ENCODE data around the gene RPS6KB2.

Gene RPS6KB2

DNA sequence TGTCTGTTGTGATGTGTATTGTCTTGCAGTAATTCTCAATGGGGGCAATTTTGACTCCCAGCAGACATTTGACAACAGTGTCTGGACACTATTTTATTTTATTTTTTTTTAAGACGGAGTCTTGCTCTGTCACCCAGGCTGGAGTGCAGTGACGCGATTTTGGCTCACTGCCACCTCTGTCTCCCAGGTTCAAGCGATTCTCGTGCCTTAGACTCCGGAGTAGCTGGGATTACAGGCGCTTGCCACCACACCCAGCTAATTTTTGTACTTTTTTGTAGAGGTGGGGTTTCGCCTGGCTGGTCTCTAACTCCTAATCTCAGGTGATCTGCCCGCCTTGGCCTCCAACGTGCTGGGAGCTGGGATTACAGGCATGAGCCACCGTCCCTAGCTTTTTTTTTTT lies 1.4 kb downstream of the RPS6KB2 start:
- DNase-seq, result no peak

DNA sequence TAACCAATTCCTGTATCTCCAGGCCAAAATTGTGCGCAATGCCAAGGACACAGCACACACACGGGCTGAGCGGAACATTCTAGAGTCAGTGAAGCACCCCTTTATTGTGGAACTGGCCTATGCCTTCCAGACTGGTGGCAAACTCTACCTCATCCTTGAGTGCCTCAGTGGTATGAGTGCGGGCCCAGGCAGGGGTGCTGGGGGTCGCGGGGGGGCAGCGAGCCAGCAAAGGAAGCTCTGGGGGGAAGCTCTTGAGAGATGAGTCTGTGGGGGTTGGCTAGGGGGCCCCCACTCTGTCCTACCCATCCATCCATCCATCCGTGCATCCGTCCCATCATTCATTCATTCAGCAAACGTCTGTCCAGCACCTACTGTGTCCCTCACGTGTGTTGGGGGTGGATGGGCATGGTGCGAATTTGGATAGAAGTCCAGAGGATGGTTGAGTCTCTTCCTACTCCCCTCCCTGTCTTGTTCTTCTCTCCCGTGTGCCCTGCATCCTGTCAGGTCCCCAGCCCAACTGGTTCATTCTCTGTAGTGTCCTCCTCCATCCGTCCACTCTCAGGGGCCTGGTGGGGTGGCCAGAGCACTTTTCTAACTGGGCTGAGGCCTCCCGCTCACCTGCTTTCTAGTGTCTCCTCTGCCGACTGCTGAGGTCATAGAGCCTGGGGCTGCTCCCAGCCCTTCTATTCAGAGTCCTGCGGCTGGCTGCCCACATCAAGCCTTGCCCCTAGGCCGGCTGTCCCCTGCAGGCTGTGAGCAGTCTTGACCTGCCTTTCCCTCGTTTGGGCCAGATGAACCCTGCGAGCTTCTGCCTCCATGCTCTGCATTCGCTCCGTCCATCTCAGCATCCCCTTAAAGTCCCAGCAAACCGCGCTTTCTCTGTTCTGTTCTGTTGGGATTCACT lies 3.3 kb downstream of the RPS6KB2 start:
- DNase-seq, result no peak

DNA sequence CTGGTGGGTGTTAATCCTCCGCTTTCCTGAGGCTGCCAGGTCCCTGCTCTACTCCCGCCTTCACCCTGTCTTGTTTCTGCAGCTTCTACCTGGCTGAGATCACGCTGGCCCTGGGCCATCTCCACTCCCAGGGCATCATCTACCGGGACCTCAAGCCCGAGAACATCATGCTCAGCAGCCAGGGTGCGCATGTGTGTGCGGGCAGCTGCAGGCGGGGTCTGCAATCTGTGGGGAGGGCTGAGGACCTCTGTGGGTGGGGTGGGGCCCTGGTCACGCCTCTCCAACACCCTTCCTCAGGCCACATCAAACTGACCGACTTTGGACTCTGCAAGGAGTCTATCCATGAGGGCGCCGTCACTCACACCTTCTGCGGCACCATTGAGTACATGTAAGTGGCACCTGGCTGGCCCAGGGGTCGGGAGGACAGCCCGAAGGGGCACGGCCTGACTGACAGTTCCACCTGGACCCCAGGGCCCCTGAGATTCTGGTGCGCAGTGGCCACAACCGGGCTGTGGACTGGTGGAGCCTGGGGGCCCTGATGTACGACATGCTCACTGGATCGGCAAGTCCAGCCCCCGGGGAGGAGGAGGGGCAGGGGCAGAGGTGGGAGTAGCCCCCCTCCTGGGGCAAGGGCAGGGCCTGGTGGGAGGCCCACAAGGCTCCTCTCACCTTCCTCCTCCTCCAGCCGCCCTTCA lies 4.5 kb downstream of the RPS6KB2 start:
- no peak for DNase-seq

DNA sequence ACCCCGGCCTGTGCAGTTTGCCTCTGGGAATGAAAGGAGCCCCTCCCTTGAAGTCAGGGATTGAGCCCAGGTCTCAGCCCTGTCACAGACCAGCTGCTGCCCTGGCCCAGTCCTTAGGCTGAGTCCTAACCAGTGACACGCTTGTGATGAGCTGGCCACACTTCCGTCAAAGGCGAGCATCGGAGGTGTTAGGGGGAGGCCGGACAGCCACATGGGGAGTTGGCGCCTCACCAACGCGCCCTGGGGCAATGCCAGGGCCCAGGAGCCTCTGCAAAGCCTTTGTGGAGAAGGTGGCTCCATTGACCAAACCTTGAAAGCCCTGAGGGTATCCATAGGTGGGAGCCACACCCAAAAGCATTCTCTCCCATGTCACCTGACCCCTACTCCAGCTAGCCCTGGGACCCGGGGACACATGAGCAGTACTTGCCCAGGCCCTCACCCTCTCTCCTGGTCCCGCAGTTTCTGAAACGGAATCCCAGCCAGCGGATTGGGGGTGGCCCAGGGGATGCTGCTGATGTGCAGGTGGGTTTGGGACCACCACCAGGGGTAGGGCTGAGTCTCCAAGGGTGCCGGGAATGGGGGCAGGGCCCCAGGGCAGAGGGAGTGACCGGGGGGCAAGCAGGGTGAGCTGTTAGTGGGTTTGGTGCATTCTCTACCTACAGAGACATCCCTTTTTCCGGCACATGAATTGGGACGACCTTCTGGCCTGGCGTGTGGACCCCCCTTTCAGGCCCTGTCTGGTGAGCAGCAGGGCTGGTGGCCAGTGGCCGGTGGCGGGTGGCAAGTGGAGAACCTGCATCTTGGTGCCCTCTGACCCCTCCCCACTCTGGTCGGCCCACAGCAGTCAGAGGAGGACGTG lies 5.5 kb downstream of the RPS6KB2 start:
- DNase-seq, result no peak

DNA sequence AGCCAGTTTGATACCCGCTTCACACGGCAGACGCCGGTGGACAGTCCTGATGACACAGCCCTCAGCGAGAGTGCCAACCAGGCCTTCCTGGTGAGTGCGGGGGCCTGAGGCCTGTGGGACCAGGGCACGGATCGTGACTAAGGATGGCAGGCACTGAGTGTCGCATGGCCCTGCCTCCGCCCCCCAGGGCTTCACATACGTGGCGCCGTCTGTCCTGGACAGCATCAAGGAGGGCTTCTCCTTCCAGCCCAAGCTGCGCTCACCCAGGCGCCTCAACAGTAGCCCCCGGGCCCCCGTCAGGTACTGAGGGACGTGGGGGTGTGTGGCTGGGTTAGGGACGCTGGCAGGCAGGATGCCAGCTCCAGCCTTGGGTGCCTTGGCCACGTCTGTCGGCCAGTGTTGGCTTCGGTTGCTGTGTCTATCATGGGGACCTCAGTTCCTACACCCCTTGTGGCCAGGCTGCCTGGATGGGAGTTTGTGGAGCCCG lies 6.1 kb downstream of the RPS6KB2 start:
- no peak for DNase-seq

DNA sequence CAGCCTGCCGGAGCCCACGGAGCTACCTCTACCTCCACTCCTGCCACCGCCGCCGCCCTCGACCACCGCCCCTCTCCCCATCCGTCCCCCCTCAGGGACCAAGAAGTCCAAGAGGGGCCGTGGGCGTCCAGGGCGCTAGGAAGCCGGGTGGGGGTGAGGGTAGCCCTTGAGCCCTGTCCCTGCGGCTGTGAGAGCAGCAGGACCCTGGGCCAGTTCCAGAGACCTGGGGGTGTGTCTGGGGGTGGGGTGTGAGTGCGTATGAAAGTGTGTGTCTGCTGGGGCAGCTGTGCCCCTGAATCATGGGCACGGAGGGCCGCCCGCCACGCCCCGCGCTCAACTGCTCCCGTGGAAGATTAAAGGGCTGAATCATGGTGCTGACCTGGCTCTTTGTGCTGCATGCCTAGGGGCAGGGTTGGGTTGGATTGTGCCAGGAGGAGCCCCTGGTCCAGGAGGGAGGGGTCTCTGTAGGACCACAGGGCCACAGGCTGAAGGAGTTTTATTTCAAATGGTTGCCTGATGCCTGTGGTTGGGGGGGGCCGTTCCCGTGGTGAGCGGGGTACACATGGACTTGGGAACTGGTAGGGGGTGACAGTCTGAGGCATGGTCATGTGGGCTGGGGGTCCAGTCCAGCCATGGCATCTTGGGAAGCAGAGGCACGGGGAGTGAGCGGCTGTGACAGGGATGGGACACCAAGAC lies 6.9 kb downstream of the RPS6KB2 start:
- DNase-seq, result no peak

DNA sequence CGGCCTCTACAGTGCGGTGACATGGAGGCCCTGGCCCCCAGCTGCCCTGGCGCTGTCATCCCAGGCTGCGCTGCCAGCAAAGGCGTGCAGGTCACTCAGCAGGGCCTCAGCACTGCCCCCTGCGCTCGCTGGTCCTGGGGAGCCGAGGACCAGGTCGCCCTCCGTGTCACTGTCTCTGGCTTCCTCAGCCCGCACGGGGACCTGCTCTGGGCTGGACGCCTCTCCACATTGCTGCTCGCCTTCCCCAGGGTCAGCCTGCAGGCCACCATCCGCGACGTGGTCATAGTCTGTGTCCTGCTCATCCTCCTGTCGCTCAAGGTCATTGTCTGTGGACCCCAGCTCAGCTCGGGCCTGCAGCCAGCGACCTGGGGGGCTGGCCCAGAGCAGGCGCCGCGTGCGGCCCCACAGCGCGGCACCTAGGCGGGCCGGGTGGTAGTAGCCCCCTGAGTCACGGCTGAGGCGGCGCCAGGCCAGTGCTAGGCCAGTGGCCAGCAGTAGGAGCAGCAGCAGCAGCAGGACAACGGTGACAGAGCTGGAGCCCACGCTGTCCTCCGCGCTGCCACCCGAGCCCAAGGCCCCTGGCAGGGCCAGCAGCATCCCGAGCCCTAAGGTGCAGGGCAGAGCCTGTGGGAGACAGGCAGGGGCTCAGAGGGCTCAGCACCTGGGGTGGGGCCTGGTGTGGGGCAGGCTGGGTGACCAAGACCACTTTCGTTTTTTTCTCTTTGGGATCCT lies 7.6 kb downstream of the RPS6KB2 start:
- no peak for DNase-seq

DNA sequence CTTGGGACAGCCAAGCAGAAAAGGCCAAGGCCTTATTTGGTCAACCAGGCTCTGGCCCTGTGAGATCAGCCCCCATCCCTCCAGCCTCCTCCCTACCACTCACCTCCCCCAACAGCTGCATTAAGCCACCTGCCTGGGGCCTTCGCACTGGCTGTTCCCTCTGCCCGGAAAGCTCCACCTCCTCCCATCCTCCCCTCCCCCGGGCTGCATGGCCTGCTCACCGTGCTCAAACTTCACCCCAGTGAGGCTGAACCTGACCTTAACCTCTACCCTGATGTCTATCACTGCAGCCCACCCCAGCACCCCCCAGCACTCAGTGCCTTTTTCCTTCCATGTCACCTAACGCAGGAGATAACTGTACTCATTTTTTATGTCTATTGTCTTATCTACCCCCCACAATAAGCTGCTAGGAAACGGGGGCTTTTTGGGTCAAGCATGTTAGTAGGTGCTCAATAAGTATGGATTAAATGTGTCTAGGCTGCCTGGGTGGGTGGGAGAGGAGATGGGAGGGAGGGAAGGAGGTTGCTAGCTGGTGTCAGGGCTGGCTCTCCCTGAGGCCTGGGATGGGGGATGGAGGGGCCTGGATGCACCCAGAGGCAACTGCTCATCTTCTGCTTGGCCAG lies 8.3 kb downstream of the RPS6KB2 start:
- DNase-seq, result peak; percentile 55

DNA sequence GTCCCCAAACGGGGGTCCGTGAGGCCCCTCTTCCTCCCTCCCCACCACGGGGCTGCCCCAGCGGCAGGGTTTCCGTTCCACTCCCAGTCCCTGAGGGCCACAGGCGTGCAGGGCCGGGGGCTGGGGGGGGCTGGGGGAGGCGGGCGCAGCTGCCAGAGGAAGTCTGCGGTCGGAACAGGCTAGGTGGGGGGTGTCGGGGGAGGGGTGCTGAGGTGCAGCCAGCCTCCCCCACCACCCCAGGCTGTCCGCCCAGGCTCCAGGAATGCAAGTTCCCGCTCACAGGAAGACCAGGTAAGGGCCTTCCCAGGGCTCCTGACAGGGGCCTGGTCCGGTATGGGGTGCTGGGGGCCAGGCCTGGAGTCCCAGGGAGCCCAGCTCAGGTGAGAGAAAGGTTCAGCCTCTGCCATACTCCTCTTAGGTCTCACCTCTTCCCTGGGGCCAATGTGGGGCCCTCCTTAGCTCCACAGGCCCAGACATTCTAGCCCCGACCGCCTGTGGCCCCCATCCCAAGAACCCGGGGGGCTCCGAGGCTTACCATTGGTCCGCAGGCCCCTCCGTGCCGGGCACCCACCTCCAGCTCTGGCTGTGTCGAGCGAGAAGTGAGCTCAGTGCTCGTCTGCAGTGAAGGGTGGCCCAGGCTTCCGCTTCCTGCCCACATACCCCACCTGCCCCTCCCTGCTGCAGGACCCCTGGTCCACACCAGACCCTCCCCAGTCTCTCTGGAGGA lies 9.0 kb downstream of the RPS6KB2 start, which contains the start of gene PTPRCAP:
Gene PTPRCAP (minus strand): TSS at position 601 of the 727 bp plus-strand sequence. CDS start 63 bp downstream, at position 538.
- DNase-seq, result peak; percentile 18

DNA sequence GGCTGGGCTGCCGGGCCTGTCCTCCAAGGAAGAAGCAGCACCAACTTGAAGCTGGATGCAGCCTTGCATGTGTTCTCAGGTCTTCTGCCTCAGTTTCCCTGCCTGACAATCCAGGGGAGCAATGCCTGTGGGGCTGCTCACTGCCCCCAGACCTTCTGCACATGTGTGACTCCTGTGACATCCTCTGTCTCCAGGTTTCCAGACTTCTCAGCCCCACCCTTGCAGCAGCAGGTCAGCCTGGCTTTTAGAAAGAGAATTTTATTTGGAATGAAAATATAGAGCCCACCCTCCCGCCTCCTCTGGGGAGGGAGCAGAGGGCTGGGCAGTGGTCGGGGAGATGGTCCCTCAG lies 9.5 kb downstream of the RPS6KB2 start:
- DNase-seq, result no peak

DNA sequence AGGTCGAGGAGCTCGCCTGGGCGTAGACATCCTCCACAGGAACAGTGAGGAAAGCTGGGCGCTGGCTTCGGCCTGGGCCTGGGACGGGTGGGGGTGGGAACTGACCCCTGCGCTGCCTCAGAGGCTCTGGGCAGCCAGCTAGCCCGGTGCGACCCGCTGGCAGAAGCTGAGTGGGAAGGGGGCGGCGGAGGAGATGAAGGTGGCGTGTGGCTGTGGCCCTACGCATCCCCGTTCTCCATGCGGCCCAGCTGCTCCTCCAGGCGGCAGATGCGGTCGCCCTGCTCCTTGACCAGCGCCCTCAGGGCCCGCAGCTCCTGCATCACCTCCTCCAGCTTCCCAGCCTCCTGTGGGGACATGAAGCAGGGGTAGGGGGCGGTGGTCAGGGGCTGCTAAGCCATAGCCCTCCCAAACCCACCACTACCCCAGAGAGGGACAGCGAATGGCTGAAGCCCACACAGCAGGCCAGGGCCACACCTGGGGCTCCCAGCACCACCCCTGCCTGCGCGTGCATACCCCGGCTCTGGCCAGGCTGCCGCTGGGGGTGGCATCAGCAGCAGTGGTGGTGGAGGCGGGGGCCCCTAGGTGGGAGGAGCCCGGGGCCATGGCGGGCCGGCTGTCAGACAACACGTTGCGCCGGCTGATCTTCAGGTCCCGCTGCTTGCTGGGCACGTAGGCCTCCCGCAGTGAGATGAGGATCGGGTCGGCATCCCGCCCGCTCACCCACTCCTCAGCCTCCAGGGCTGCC lies 10.0 kb downstream of the RPS6KB2 start:
- no peak for DNase-seq

DNA sequence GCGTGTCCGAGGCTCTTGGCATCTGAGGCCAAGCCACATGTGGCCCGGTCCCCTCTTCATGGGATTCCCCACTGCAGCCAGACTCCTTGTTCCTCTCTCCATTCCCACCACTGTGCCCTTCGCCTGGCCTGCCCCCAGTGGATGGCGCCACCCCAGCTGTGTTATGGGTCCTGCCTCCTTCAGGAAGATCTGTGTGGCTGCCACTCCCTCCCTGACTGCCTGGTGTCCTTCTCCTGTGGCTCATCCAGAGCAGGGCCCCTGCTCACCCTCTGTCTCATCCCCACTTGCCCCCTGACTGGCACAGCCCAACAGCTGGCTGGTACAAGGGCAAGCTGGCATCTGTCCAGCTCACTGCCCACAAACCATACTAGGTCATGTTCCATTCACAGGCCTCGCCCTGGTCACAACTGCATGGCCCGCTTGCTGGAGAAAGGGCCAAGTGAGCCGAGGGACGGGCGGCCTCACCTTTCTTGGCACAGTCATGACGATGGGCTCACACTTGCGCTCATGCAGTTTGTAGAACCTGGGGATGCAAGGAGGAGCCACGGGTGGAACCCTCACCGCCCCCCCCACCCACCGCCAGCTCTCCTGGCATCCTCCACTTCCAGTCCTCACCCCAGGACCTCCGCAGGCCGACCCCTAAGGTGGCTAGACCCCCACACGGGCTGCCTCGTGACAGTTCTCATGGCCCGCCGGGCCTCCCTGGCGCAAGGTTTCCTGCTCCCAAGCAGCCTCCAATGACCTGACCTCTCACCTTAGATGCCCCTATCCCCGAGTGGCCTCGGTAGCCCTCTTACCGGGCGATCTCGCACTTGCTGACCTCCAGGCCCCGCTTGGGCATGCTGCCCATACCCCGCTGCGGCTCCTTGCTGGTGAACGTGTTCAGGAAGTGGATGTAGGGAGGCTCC lies 11.3 kb downstream of the RPS6KB2 start:
- DNase-seq, result peak; percentile 23

DNA sequence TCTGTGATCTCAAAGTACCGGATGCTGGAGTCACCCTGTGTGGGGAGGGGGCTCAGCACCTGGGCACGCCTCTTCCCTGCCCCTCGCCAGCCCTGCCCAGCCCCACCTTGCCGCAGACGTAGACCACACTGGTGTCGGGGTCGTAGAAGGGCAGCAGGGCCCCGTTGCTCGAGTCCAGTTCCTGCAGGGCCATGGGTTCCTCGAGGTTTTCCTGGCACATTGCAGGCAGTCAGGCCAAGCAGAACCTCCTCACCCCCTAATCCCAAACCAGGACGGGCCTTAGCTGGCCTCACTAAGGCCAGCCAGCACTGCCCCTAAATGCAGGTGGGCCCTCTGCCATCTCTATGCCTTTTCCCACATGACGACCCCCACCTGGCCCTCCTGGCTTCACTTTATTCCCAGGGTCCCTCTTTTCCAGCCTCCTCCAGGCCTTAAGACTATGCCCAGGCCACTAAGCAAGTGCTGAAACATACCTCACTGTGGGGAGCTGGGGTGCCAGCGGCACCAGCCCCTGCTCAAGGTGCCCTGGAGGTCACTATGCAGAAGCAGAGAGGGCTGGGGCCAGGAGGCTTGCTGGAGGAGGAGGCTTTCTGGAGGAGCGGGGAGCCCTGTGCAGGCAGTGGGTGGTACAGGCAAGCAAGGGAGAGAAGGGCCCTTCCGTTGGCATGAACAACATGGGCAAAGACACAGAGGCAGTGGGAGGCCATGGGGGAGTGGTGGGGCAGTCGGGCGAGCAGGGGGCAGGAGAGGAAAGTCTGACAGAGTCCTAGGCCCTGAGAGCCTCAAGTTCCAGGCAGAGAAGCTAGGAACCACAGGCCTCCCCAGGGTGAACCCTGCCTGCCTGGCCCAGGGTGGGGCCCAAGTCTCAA lies 12.2 kb downstream of the RPS6KB2 start:
- DNase-seq, result no peak

DNA sequence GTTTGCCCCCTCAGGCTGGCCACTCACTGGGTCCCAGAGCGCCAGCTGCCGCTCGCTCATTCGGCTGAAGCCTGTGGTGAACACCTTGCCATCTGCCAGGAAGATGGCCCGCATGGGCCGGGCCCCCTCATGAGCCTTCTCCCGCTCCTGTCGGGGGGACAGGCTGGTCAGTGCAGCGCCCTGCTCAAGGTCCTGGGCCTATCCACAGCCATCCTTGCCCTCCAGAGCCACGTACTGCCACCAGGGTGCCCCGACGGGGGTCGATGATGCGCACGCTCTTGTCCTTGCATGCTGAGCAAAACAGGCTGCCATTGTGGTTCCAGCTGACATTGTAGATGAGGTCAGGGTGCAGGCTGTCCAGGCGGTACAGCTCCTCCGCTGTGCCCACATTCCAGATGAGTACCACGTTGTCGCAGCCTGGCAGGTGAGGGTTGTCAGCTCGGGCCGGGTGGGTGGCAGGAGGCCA lies 12.8 kb downstream of the RPS6KB2 start:
- no peak for DNase-seq

DNA sequence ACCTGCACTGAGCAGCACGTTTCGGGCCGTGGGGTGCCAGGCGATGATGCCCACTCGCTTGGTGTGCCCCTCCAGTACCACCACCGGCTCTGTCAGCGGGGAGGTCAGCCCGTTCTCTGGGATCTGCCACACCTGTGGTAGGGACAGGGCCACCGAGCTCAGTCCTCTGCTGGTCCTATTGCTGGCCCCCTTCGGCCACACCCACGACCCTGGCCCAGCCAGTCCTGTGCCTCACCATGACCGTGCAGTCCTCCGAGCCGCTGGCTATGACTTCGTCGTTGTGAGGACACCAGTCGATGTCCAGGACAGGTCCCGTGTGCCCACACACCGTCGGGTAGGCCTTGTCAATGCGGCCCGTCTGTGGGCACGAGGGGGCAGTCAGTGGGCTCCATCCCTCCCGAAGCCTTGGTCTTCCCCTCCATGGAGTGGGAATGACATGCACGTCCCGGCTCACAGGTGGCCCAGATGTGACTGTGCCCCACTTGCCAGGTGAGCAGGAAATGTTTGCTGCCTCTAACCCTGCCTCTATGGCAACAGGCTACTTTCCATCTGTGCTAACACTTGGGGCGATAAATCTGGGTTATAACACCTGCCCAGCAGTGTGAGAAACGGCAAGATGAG lies 13.5 kb downstream of the RPS6KB2 start:
- no peak for DNase-seq

DNA sequence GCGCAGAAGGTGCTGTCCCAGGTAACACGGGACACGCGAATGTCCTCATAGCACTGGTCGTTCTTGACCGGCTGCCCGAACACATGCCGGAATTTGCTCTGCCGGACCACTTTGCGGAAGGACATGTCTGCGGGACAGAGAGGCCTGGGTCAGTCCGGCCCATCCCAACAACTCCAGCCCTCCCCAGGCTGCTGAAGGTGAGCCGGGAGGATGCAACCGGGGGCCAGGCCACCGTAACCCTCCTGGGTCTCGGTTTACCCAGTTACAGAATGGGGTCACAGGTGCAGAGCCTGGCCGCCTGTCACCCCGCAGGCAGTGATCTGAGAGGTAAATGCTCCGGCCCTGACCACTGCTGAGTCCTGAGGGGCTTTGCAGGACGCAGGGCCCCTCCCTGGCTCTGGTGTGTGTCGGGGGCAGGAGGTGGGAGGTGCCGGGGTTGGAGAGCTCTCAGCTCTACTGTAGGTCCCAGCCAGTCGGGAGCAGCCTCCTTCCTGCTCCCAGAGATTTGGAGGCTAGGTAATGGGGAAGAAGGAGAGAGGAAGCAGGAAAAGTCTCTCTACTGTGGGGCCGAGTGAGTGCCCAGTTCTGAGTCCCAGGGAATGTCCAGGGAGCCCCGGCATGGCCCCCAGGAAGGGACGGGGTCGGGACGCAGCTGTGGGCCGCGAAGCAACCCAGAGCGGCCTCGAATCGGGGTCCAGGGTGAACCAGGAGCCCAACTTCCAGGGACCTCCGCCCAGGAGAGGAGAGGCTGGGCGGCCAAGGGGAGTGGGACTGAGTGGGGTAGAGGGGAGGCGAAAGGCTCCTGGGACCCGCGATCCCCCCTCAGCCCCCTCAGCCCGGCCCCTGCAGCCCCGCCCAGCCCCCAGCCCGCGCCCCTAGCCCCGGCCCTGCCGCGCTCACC lies 14.5 kb downstream of the RPS6KB2 start:
- no peak for DNase-seq
